ENCODE data around the gene MB21D2.

GRCh38 chr3:192860454-192860853 is 57.2 kb downstream of the MB21D2 start:
- TF ChIP-seq, protein P1, sequence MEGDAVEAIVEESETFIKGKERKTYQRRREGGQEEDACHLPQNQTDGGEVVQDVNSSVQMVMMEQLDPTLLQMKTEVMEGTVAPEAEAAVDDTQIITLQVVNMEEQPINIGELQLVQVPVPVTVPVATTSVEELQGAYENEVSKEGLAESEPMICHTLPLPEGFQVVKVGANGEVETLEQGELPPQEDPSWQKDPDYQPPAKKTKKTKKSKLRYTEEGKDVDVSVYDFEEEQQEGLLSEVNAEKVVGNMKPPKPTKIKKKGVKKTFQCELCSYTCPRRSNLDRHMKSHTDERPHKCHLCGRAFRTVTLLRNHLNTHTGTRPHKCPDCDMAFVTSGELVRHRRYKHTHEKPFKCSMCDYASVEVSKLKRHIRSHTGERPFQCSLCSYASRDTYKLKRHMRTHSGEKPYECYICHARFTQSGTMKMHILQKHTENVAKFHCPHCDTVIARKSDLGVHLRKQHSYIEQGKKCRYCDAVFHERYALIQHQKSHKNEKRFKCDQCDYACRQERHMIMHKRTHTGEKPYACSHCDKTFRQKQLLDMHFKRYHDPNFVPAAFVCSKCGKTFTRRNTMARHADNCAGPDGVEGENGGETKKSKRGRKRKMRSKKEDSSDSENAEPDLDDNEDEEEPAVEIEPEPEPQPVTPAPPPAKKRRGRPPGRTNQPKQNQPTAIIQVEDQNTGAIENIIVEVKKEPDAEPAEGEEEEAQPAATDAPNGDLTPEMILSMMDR (IDR thresholded peaks at IDR 0.05 in 2 of 3, conservative IDR thresholded peaks at IDR 0.05 in 1 of 3; ENCODE audit: borderline replicate concordance in 1 of 3, insufficient read depth in 1 of 3, low read depth in 2 of 3, low read length in 2 of 3): no peak
- no peak for TF ChIP-seq POLR2A (IDR thresholded peaks at IDR 0.05; ENCODE audit: borderline replicate concordance, extremely low read depth, insufficient read depth, insufficient read length)
- no peak for TF ChIP-seq EZH2phosphoT487 (IDR thresholded peaks at IDR 0.05; ENCODE audit: borderline replicate concordance)
- TF ChIP-seq SP1 (IDR thresholded peaks at IDR 0.05; ENCODE audit: low read depth): no peak
- no peak for TF ChIP-seq FOSL1 (IDR thresholded peaks at IDR 0.05; ENCODE audit: low read depth)
- TF ChIP-seq JUND (IDR thresholded peaks at IDR 0.05): no peak
- TF ChIP-seq EZH2 (IDR thresholded peaks at IDR 0.05): no peak

All from HCT116 (cell line).